HG03520 (cell line): ENCODE data around the gene ANKRD11.

Experiments used
- ATAC-seq: cut with Tn5 transposase; IDR thresholded peaks from one replicate; pipeline ENCODE4 v1.9.1; 2021; ENCODE audit warnings: mild to moderate bottlenecking, moderate library complexity; ENCODE audit not compliant: unreplicated experiment

ANKRD11 gene

GRCh38 chr16:89355686-89356085 is 134.7 kb downstream of the ANKRD11 start:
- ATAC-seq = no peak

GRCh38 chr16:89355007-89355406 is 135.4 kb downstream of the ANKRD11 start:
- no peak for ATAC-seq

- no peak for ATAC-seq
These were observed 136.0 kb downstream of the ANKRD11 start for GRCh38 chr16:89354325-89354724.

DNA sequence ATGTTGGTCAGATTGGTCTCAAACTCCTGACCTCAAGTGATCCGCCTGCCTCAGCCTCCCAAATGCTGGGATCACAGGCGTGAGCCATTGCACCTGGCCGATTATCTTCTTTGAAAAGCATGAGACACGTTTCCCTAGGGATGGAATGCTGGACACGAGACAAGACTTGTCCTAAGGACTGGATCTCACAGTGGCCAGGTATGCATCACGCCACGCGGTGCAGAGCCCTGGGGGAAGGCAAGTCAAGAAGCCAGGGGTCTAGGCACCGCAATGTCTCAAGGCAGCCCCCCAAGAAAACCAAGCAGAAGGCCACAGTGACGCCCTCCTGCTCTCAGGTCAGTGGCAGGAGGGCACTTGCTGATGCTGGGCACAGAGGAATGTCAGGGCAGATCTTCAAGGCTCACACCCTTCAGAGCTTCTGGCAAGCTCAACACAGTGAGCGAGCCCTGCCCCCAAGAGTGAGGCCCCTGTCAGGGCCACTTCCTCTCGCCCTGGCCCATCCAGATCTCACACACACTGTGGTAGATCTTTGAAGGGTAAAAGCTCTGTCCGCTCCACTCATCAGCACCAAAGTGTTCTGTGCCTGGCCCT is 138.2 kb downstream of the ANKRD11 start:
- ATAC-seq = no peak

DNA sequence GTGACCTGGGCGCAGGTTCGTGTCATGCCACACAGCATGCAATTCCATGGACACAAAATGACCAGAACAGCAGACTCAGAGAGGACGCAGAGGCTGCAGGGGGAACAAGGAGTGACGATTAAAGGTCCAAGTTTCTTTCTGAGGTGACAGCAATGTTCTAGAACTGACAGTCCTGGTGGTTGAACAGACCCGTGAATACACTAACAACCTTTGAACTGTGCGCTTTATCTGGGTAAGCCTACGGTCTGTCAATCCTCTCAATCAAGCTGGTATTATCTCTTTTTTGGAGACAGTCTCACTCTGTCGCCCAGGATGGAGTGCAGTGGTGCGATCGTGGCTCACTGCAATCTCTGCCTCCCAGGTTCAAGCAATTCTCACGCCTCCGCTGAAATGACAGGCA is 138.7 kb downstream of the ANKRD11 start:
- ATAC-seq = no peak

- no peak for ATAC-seq
These were observed 139.5 kb downstream of the ANKRD11 start for GRCh38 chr16:89350701-89351380.

GRCh38 chr16:89349947-89350633 is 140.3 kb downstream of the ANKRD11 start:
- ATAC-seq = no peak

DNA sequence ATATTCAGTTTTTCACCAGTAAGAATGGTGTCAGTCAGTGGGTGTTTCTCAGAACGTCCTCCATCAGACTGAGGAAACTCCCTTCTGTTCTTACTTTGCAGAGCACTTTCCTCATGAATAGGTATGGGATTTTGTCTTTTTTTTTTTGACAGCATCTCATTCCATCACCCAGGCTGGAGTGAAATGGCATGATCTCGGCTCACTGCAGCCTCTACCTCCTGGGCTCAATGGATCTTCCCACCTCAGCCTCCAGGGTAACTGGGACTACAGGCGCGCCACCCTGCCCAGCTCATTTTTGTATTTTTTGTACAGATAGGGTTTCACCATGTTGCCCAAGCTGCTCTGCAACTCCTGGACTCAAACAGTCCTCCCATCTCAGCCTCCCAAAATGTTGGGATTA is 142.6 kb downstream of the ANKRD11 start:
- ATAC-seq = no peak

DNA sequence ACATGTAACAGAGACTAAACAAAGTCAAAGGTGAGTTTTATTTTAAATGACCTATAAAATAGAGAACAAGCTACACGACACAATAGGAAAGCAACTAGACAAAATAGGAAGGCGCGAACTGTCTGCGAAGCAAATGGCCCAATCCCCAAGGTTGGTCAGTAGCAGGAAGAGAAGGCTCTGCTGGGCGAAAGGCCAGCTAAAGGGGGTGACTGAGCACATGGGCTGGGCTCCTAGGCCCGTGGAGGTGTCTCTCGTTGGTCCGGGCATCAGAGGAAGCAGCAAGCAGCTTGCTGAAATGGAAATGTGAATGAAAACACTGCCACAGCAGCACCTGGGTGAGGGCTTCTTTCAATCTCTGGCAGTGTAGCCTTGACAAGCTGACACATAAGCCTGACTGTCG is 143.5 kb downstream of the ANKRD11 start:
- no peak for ATAC-seq

GRCh38 chr16:89345642-89346150 is 144.7 kb downstream of the ANKRD11 start:
- no peak for ATAC-seq

DNA sequence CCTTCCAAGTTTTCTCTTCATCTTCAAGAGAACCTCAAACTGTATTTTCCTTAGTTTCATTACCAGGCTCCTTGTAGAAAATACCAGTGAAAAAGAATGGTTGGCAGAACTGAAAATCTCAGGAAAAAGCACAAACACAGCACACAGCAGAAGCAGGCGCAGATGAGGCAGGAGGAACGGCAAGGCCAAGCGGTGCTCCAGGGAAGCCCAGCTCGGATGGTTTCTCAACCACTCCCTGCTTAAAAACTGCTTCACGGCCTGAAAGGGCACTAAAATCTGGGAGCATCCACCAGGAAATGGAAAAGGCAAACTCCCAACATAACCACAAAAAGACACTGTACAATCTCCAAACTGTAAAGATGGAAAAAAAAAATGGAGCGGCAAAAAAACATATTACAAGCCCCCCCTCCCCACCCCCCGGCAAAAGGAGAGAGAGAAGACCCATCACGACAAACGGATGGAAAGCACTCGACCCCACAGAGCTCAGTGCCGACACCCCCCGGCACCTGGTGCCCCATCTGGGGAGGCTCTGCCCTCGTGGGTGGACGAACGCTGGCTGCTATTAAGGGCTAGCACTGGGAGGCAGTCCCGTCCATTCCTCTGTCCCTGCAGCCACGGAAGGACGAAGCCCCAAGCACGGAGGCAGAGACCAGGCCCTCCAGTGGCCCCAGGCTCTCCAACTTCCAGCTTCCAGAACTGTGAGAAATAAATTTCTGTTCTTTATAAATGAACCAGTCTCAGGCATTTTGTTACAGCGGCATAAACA is 145.3 kb downstream of the ANKRD11 start:
- no peak for ATAC-seq

GRCh38 chr16:89344458-89344834 is 145.9 kb downstream of the ANKRD11 start:
- no peak for ATAC-seq

DNA sequence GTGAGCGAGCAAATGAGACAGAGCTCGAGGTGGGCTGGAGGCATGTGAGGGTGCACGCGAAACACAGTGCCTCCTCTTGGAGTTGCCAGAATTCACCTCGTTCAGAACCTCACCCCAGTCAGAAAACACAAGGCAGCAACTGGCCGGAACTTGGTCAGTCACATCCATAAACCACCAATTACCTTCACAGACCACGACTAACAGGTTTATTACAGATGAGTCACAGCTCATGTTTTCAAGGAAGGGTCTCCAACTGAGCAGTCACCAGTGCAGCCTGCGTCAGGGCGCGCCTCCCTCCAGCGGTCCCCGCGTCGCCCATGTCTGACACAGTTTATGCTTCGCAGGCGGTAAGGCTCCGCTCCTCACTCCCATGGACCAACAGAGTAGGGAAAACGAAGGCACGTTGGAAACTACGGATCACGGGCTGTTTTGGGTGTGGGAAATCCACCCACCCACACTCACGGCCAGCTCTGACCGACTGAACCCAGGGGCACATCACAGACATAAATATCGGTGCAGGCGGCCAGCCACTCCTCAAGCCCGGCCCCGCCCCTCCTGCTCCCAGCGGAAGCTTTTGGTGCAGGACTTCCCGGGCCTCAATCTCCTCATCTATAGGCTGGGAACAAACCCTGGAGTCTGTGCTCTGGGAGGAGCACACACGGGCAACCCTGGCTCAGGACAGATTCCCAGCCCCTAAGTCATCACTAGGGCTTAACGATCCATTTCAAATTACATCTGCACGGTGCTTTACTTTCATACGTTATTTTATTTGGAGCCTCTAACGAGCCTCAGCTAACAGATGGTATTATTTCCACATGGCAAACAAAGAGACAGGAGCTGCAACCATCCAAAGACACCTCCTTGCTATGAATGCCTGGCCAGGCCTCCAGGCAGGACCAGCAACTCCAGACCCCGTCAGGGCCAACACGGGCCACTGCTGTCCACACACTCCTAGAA is 146.6 kb downstream of the ANKRD11 start:
- no peak for ATAC-seq

DNA sequence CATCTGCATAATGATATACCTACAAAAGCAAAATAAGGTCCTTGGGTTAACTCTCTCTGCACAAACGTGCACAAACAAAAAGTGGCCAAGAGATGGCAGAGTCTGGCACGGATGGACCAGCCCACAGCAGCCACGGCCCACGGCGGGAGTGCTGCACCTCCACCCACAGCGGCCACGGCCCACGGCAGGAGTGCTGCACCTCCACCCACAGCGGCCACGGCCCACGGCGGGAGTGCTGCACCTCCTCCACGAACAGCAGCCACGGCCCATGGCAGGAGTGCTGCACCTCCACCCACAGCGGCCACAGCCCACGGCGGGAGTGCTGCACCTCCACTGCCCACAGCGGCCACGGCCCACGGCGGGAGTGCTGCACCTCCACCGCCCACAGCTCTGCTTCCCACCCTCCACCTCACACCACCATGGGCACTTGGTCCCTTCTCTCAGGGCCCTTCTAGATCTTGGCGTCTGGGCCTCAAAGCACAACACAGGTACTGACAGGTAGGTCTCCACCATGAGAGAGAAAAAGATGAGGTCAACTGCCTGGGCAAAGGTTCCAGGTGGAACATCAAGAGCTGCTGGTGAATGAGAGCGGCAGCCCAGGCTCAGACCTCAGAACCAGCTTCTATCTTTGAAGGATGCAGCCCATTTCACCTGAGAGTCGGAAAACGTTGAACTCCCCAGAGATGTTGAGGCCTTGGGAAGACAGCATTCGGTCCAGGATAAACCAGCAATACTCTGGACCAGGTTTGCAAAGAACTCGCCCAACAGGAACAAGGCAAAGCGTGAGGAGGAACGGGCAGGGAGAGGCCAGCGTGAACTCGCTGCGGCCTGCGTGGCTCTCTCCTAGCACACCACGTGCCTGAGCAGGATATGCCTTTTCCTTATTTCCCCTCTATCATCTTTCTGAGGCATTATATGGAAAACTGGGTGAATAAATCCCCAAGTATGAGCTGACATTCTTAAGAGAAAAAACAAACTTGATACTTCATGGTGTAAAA is 148.4 kb downstream of the ANKRD11 start:
- no peak for ATAC-seq

DNA sequence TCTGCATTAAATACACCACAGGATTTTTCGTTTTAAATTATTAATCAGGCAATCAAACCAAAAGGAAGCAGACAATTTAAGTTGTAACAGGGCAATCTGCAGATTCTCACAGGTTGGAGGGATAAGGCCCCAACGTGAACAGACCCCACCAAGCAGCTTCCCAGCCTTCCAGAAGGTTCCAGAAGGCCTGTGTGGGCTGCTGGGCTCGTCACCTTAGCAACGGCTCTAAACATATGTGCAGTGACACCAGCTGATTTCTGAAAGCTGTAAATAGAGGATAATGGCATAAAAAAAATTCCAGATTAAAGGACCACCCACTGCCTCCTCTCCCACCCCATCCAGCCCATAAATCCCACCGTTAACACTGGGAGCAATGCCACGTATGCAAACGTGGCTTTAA is 149.1 kb downstream of the ANKRD11 start:
- no peak for ATAC-seq

DNA sequence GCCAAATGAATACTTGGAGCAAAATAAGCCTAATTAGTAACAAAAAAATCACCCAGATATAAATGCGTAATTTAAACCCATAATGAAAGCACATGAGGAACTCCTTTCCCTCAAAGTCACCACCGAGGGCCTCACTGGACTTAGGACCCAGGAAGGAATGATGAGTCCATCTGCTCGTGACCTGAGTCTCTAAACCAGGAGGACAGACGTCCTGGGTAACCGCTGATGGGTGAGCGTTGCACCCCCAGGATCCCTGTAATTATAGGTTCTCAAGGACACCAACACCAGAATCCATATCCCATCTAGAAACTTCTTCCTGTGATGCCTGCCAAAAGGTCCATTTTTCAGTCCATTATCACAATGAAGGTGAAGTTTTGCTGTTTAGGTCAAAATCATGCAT is 151.5 kb downstream of the ANKRD11 start:
- no peak for ATAC-seq

GRCh38 chr16:89337965-89338364 is 152.4 kb downstream of the ANKRD11 start:
- no peak for ATAC-seq

DNA sequence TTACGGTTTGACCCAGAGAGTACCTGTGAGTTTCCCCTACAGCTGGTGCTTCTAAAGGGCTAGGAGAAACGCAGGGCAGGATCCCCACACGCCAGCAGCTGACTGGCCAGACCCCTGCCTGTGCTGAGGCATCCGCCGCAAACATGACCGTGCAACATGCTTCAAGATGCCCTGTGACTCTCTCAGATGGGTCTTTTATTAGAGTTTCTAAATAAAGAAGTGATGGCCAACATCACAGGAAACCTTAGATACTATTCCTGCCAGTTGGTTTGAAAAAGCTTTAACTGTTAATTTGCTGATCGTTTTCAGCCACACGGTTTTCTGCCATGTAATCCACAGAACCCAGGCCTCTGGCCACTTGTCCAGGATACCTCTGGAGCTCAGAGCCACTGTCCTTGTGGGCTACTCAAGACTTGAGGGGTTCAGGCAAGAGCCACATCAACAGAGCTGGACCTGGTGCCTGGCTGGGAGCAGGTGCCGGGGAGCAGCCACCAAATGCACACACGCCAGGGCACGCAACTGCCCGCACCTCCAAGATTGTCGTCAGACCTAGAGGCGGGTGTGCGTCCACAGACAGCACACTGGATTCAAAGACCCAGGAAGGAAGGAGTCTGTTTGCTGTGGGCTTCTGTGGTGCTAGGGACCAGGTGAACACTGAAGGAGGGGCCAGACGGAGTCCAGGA is 154.4 kb downstream of the ANKRD11 start:
- no peak for ATAC-seq
